GM12873 (cell line): ENCODE data around the gene ZNF175.
A peak's percentile ranks its signal among the peaks of the same experiment; 100 is the strongest.

Experiments used
- TF ChIP-seq, protein P1 (sequence below): IDR thresholded peaks from 2 replicates; pipeline ENCODE4 v1.5.1; 2012; ENCODE audit warnings: low read depth, mild to moderate bottlenecking, moderate library complexity, low read length, control low read depth; ENCODE audit not compliant: insufficient read depth; ENCODE audit errors: missing control alignments

ZNF175 gene

DNA sequence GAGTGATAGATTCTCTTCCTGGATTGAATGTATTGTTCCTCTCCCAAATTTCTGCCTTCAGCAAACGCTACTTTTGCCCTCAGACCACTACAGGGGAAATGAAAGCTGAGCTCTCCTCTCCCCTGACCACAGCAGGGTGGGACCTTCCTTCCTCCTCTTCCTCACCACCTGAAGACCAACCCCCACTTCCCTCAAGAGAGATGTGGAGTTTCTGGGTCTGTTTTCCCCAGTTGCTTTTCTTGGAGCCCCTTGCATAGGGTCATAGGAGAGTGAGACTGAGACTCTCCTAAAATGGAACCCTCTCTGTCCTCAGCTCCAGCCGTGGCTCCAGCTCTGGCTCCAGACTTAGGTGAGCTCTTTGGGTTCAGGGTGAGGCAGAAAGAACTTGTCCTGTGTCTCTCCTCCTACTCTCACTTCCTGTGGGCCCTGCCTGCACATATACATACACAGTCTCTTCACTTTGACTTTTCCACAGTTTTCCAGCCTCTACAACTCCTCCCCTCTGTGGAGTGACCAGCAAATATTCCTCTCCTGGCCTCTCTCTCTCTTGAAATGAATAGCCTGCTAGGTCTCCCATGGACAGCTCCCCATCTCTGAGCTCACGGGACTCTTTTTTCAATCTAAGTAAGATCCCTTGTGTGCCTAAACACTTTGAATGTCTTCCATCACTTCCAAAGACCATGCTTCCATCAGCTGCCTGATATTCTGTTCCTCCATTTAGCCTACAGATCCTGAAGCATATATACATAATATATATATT, 19.2 kb upstream of the ZNF175 start:
- TF ChIP-seq, protein P1, sequence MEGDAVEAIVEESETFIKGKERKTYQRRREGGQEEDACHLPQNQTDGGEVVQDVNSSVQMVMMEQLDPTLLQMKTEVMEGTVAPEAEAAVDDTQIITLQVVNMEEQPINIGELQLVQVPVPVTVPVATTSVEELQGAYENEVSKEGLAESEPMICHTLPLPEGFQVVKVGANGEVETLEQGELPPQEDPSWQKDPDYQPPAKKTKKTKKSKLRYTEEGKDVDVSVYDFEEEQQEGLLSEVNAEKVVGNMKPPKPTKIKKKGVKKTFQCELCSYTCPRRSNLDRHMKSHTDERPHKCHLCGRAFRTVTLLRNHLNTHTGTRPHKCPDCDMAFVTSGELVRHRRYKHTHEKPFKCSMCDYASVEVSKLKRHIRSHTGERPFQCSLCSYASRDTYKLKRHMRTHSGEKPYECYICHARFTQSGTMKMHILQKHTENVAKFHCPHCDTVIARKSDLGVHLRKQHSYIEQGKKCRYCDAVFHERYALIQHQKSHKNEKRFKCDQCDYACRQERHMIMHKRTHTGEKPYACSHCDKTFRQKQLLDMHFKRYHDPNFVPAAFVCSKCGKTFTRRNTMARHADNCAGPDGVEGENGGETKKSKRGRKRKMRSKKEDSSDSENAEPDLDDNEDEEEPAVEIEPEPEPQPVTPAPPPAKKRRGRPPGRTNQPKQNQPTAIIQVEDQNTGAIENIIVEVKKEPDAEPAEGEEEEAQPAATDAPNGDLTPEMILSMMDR = no peak

GRCh38 chr19:51552608-51552995, 18.5 kb upstream of the ZNF175 start:
- TF ChIP-seq, protein P1 = no peak

- TF ChIP-seq, protein P1 = no peak
Observed at GRCh38 chr19:51552996-51553725, 17.9 kb upstream of the ZNF175 start.

GRCh38 chr19:51559240-51559639, 11.8 kb upstream of the ZNF175 start:
- TF ChIP-seq, protein P1 = no peak

DNA sequence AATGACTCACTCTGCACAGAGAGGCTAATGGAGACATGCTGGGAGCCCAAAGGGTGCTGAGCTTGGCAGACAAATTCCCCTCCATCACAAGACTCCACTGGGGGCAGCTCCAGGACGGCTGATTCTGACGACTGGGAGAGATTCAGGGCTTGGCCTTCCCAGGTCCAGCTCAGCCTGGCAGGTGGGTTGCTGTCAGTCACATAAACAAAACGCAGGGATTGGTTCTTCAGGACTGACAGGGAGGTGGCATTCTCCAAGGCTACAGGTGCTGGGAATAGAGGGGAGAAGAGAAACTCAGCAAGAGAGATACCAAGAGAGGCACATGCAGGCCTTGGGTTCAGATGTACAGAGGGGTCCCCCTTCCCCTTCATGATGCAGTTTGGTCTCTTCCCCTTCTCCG, 10.7 kb upstream of the ZNF175 start:
- TF ChIP-seq, protein P1 = no peak

DNA sequence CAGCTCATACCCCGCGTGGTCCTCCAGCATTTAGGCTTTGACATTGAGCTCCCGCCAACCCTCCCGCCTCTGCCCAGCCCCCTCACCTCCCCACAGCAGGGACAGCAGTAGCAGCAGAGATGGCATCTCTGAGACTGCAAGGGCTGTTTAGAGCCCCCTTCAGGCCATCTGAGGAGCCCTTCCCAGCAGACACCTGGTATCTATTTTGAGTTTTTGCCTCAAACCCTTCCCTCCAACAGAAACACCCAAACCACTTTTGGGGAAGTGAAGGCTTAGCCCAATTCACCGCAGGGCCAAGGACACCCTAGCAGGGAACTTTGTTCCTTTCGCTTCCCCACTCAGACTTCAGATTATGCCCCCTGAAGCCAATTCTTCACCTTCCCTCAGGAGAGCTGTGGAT, 6.3 kb upstream of the ZNF175 start:
- TF ChIP-seq, protein P1 = peak; percentile 72

DNA sequence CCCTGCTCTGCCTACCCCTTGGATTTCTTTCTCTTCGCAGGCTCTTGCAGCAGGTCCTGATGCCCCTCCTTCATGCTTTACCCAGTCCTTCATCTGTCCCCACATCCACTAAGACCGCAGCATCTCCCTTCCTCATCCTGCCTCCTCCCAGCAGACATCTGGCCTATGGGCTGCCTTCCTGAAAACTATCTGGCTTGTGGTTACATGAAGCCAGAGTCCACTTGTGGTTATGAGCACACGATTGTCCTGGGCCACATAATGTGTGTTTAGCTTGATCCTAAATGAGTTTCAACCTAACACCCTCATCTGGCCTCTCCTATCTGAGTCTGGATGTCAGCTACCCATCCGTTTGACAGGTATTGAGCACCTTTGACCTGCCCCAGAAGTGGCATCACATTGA, 5.5 kb upstream of the ZNF175 start:
- TF ChIP-seq, protein P1 = no peak
